Pulmonary artery endothelial cell (primary cell): ENCODE results near the gene EPM2AIP1. TPM values are rescaled to one million over a fixed set of nuclear protein-coding genes. Genes with fewer than 3 reads are reported as not detected.
"Not testable (repeated sequence)": the region's sequence is repeated elsewhere in the genome, so short reads cannot be mapped to it uniquely, and the experiment has no call there.

Experiments
- DNase-seq: peaks from one replicate; pipeline ENCODE4 v3.0.0-alpha.2; 2011; ENCODE audit warnings: low read depth, low spot score
- total RNA-seq: library from RNA; depleted of rRNA; stranded (reverse); fragments of >200 nt; gene quantifications from 2 replicates; pipeline ENCODE4 v1.2.3, GENCODE V29; 2014

EPM2AIP1 gene
- total RNA-seq, 1 donor from 2014 or later: 12.1 TPM

DNA sequence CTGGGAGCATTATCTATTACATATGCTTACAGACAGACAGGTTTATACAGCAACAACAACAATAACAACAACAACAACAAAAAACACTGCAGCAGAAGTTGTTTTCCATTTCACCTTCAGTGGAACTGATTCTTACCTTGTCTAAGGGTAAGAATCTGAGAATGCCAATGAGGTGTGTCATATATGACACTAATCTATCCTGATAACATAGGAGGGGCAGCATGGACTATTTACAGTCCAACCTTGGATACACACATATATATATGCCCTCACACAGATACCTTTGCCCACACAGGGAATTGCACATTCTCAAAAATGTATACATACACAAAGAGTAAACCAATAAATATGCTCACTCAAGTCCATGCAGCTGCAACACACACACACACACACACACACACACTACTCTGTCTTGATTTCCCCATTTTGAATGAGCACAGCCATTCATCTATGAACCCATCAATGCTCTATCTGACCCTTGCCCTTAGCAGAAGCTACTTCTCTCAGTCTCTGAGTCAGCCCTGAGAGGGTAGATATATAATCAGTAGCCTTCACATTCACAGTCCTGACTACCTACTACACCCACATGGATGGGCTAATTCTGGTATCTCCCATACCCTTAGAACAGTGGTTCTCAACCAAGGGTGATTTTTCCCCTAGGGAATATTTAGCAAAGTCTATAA lies 38.3 kb downstream of the EPM2AIP1 start:
- DNase-seq: no peak

DNA sequence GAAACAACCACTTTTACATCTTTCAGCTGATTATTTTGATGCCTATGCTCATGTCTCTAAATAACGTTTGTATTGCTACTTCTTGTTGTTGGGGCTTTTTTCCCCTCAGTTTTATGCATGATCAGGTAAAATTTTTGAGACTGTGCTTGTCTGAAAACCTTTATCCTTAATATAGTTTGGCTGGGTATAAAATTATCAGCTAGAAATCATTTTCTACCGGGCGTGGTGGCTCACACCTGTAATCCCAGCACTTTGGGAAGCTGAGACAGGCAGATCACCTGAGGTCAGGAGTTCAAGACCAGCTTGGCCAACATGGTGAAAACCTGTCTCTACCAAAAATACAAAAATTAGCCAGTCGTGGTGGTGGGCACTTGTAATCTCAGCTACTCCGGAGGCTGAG lies 45.1 kb downstream of the EPM2AIP1 start:
- not testable (repeated sequence) for DNase-seq

GRCh38 chr3:36945333-36945980 lies 47.5 kb downstream of the EPM2AIP1 start:
- DNase-seq: no peak

DNA sequence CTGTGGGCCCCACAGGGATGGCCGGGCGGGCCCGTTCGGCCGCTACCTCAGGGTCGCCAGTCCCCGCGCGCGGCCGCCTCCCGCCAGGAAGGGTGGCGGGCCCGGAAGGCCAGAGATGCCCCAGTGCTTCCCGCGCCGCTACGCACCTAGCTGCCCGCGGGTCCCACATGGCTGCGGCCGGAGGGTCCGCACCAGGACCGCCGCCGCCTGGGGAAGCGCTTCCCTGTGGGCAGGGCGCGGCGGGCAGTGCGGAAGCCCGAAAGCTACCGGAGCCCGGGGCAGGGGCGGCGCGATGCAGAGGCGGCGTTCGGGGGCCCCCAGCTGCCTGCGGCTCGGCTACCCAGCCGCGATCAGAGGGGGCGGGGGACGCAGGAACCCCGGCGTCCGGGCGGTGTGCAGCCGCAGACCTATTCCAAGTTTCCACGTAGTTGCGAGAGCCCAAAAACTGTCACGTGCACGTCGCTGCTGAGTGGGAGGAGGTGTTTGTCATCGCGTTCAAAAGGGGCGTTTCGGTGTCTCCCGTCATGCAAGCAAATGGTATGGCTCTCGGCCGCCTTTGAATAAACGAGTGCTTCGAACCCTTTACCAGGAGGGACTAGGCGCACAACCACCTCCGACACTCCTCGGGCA lies 48.2 kb downstream of the EPM2AIP1 start, which contains the start of gene TRANK1:
TSS of gene TRANK1 (minus strand) at position 414 of the 630 bp plus-strand sequence. CDS start at position 169, 245 bp downstream.
- DNase-seq: no peak

- no peak for DNase-seq
Observed at GRCh38 chr3:36944012-36944640, 48.8 kb downstream of the EPM2AIP1 start.

DNA sequence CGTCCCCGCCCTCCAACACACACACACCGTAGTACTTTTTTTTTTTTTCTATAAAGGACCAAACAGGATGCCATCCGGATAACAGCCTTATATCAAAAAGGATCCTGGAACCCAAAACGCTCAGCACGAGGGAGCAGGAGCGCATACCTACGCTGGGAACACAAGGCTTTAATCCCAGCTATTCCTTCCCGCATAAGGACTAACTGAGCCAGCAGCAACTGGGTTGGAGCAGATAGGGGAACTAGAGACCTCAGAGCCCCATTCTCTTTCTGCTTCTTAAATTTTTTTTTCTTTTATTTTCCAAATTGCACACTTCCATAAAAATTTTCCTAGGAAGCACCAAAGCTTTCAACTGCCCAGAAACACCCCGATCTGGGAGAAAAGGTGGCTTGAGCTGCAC lies 49.3 kb downstream of the EPM2AIP1 start:
- DNase-seq: no peak

DNA sequence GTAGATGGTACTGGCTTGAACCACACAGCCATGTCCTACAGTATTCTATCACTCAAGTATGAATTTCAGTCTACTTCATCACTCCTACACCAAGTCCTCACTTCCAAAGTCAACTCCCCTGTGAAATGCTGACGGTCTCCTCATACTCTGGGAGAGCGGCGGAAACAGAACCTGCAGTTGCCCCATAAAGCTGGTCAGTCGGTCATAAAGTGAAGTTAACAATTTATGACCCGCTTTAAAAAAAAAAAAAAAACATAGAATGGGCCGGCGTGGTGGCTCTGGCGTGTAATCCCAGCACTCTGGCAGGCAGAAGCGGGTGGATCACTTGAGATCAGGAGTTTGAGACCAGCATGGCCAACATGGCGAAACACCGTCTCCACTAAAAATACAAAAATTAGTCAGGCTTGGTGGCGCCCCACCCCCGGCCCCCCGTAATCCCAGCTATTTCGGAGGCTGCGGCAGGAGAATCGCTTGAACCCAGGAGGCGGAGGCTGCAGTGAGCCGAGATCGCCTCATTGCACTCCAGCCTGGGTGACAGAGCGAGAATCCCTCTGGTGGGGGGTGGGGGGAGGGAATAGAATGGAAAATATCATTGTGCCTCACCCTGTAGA lies 50.2 kb downstream of the EPM2AIP1 start:
- no peak for DNase-seq

GRCh38 chr3:36941658-36942057 lies 51.3 kb downstream of the EPM2AIP1 start:
- no peak for DNase-seq

- no peak for DNase-seq
Observed at GRCh38 chr3:36941162-36941561, 51.8 kb downstream of the EPM2AIP1 start.

DNA sequence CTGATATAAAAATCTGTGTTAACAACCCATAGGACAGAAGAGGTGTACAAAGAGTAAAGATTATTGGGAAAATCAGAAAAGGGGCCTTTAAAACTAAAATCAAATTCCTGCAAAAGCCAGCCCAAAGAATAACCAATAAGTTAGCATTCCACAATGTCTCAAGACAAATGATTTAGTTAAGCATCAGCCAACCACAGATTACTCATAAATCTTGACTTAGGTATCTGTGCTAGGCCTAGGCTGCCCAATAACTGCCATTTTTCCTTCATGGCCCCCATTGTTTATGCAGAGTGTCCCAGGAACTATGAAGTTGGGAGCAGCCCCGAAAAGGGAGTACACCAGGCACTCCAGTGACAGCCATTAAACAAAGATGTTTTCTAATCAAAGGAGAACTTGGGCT lies 55.4 kb downstream of the EPM2AIP1 start:
- DNase-seq: no peak

Other genes with a start within 250 kb of the EPM2AIP1 start
- gene DCLK3, start 228.6 kb downstream of the EPM2AIP1 start, total RNA-seq: not detected in 2 replicates
- 7.7 and 14.0 TPM in 2 replicates for gene TRANK1, start 48.1 kb downstream of the EPM2AIP1 start, total RNA-seq
- gene MLH1, start 387 bp upstream of the EPM2AIP1 start, total RNA-seq: 32.5 and 45.7 TPM in 2 replicates
- 61.3 and 82.7 TPM in 2 replicates for gene LRRFIP2, start 181.5 kb upstream of the EPM2AIP1 start, total RNA-seq